H1 (cell line): ENCODE results near the gene TGFA. TPM values are rescaled to one million over a fixed set of nuclear protein-coding genes. Genes with fewer than 3 reads are reported as not detected.

Experiments used
- CREB1 ChIP-seq: IDR thresholded peaks from 2 replicates; pipeline ENCODE4 v1.6.1; 2012; ENCODE audit warnings: inconsistent platforms
- FOSL1 ChIP-seq: IDR thresholded peaks from 2 replicates; pipeline ENCODE4 v1.6.1; 2011; ENCODE audit warnings: mild to moderate bottlenecking, low read depth, low read length, moderate library complexity; ENCODE audit not compliant: insufficient read depth
- MAFK ChIP-seq: IDR thresholded peaks from 2 replicates; pipeline ENCODE4 v1.6.1; 2012; ENCODE audit warnings: low read depth, mild to moderate bottlenecking, improper control_type of control experiment, low read length
- NRF1 ChIP-seq: IDR thresholded peaks from 2 replicates; pipeline ENCODE4 v1.6.1; 2011; ENCODE audit warnings: mild to moderate bottlenecking, low read depth, low read length, improper control_type of control experiment
- SAP30 ChIP-seq: fragments of 300-600 bp; sonication (generic); IDR thresholded peaks from 2 replicates; pipeline ENCODE4 v1.7.1; 2012; ENCODE audit warnings: low read length, moderate library complexity, mild to moderate bottlenecking, inconsistent platforms; ENCODE audit not compliant: insufficient read depth, insufficient replicate concordance
- SUZ12 ChIP-seq: fragments of 200-600 bp; sonication (generic); IDR thresholded peaks from 2 replicates; pipeline ENCODE4 v1.6.1; 2012; ENCODE audit warnings: mild to moderate bottlenecking, inconsistent platforms, low read length, moderate library complexity, mixed read lengths
- TAF1 ChIP-seq: IDR thresholded peaks from 2 replicates; pipeline ENCODE4 v1.6.1; 2011; ENCODE audit warnings: mild to moderate bottlenecking, low read depth, low read length
- polyA plus RNA-seq, 7 experiments: library from polyadenylated mRNA; depleted of rRNA in 3 of 7; stranded (reverse) in 5 of 7; unstranded in 2 of 7; fragments of >200 nt in 5 of 7; fragments of 200-250 nt in 2 of 7; gene quantifications; 1 replicate in 5 of 7; 2 replicates in 1 of 7; 4 replicates in 1 of 7; pipeline versions ENCODE4 v1.2.1 to v1.2.3, GENCODE V29; 2011 to 2013; ENCODE audit warnings: missing spikeins in 2 of 7, mixed read lengths in 2 of 7
- total RNA-seq: library from RNA; stranded (reverse); fragmentation: NEBNext Ultra II Directional; extraction: Animal tissue kit (Norgen Biotek cat#: 25700); gene quantifications from 2 replicates; pipeline ENCODE4 v1.2.1, GENCODE V29; 2021

The TGFA gene
- total and polyA plus RNA-seq, 2 of the 8 experiments (the other 6 are each of a cell fraction or from before 2014, with no cell fraction given) = 1.8 to 3.7 TPM

DNA sequence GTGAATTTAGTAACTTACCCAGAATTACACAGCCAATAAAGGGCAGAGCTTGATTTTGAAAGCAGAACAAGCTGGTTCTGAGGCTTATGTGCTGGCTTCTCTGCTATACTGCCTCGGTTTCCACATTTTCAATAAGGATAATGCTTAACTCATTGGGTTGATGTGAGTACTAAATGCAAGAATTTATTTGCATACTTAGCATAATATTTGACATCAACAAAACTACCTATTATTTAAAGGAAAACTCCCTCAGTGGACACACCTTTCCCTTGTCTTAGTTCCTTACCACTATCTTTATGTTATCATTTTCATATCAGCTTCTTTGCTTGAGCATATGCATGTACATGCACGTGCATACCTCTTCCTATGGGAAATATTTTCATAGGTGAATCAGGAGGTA lies 3.0 kb upstream of the TGFA start (continued):
- TF ChIP-seq NRF1 = no peak
- no peak for TF ChIP-seq TAF1
- TF ChIP-seq SAP30 = no peak
- no peak for TF ChIP-seq SUZ12
- TF ChIP-seq CREB1 = no peak
- TF ChIP-seq MAFK = no peak
- no peak for TF ChIP-seq FOSL1
